Fibroblast of the aortic adventitia (primary cell): ENCODE measurements around the gene SLC7A6OS. TPM values are rescaled to one million over a fixed set of nuclear protein-coding genes. Genes with fewer than 3 reads are reported as not detected.

Source experiments
- DNase-seq: peaks from one replicate; pipeline ENCODE4 v3.0.0-alpha.2; 2010; ENCODE audit warnings: low read depth
- H3K4me3 ChIP-seq: 2 replicates; pipeline ENCODE4 v1.5.1; 2011; ENCODE audit warnings: low read depth, mild to moderate bottlenecking, control low read depth, low read length, moderate library complexity
- CTCF ChIP-seq: IDR thresholded peaks from 2 replicates; pipeline ENCODE4 v1.5.1; 2011; ENCODE audit warnings: mild to moderate bottlenecking, low read length, control low read depth, inconsistent platforms; ENCODE audit not compliant: insufficient read depth
- total RNA-seq: library from RNA; depleted of rRNA; stranded (reverse); fragments of >200 nt; gene quantifications from 2 replicates; pipeline ENCODE4 v1.2.3, GENCODE V29; 2012; ENCODE audit warnings: low replicate concordance

The SLC7A6OS gene
- total RNA-seq, 1 donor: 11.5 TPM

GRCh38 chr16:68288252-68288650 lies 22.5 kb downstream of the SLC7A6OS start:
- no peak for TF ChIP-seq CTCF
- H3K4me3 ChIP-seq: no peak overlapping the region
- no peak for DNase-seq

GRCh38 chr16:68287276-68288251 lies 23.2 kb downstream of the SLC7A6OS start:
- DNase-seq: peak; percentile 90
- H3K4me3 ChIP-seq: no peak overlapping the region
- peak; percentile 21 for TF ChIP-seq CTCF

- no peak for TF ChIP-seq CTCF
Measured at GRCh38 chr16:68286153-68287074, 24.3 kb downstream of the SLC7A6OS start.

GRCh38 chr16:68285683-68286082 lies 25.1 kb downstream of the SLC7A6OS start:
- no peak for DNase-seq
- TF ChIP-seq CTCF: no peak
- no peak overlapping the region for H3K4me3 ChIP-seq

More at GRCh38 chr16:68286153-68287074, 24.3 kb downstream of the SLC7A6OS start:
- H3K4me3 ChIP-seq: no peak overlapping the region
- DNase-seq: no peak

GRCh38 chr16:68284847-68285246 lies 25.9 kb downstream of the SLC7A6OS start:
- H3K4me3 ChIP-seq: no peak overlapping the region
- DNase-seq: no peak
- no peak for TF ChIP-seq CTCF

GRCh38 chr16:68283801-68284598 lies 26.7 kb downstream of the SLC7A6OS start:
- no peak for DNase-seq
- no peak for TF ChIP-seq CTCF
- H3K4me3 ChIP-seq: no peak overlapping the region
